OCI-LY3 (cell line): ENCODE results near the gene LRRC74B.

Experiments used
- CTCF ChIP-seq: fragments of 200-600, 300-600 bp; sonication (generic); IDR thresholded peaks from 2 replicates; pipeline ENCODE4 v1.5.1; 2014; ENCODE audit warnings: antibody characterized with exemption, low read length, low read depth
- EZH2phosphoT487 ChIP-seq: fragments of 200-600 bp; shearing (Covaris generic); IDR thresholded peaks from 2 replicates; pipeline ENCODE4 v1.6.1; 2018; ENCODE audit warnings: antibody characterized with exemption, mixed run types, low read depth

GRCh38 chr22:21108379-21109115 is 62.8 kb downstream of the LRRC74B start:
- no peak for TF ChIP-seq CTCF
- no peak for TF ChIP-seq EZH2phosphoT487
